Fibroblast of peridontal ligament (primary cell): ENCODE measurements around the gene PSMD5.

Source experiments
- DNase-seq: peaks from one replicate; pipeline ENCODE4 v3.0.0-alpha.2; 2010; ENCODE audit errors: extremely low read depth

PSMD5 gene

GRCh38 chr9:120842685-120843485 lies at the start of gene PSMD5:
Gene PSMD5 (minus strand): TSS chr9:120842922. CDS start chr9:120842909, 13 bp downstream.
- peak; percentile 100 for DNase-seq

- DNase-seq, result no peak
Measured at GRCh38 chr9:120891884-120892747, 49.4 kb upstream of the PSMD5 start.

GRCh38 chr9:120891245-120891883 lies 48.6 kb upstream of the PSMD5 start:
- DNase-seq, result no peak

- no peak for DNase-seq
Measured at GRCh38 chr9:120890320-120891244, 47.9 kb upstream of the PSMD5 start.

DNA sequence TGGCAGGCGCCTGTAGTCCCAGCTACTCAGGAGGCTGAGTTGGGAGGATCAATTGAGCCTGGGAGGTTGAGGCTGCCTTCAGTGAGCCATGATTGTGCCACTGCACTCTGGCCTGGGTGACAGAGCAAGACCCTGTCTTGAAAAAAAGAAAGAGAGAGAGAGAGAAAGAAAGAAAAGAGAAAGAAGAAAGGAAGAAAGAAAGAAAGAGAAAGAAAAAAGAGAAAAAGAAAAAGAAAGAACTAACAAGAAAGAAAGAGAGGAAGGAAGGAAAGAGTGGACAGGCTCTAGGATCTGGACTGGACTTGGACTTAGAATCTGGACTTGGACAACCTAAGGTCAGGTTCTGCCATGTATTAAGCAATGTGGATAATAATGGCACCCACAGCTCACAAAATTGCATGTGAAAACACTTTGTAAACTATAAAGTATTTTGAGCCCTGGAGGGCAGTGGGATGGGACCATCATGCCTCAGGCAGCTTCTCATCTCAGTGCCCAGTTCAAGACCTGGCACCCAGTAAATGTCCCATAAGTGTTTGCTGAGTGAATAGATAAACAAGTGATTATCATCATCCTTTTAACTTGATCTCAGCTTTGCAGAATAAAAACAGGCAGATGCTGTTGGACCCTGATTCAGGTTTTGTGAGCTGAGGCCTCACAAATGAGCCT lies 47.0 kb upstream of the PSMD5 start:
- no peak for DNase-seq

GRCh38 chr9:120888626-120889025 lies 45.9 kb upstream of the PSMD5 start:
- DNase-seq, result no peak

- peak; percentile 63 for DNase-seq
Measured at GRCh38 chr9:120886490-120886967, 43.8 kb upstream of the PSMD5 start.

DNA sequence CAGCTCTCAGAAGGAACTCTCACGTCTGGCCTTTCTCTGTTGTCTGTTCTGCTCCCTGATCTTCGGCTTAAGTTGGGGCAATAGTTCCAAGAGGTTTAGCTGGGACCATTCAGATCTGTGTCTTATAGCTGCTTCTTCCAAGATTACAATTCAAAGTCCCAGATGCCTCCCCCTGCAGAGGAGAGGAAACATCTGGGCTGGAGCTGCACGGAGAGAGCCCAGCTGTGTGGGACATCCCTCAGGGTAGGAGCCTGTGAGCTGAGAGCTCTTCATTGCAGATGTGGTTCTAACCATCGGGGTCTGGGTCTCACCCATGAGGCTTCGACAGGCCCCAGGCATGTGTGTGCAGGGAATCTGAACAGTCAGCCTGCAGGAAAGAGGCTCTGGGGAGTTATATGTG lies 43.2 kb upstream of the PSMD5 start:
- DNase-seq, result no peak

DNA sequence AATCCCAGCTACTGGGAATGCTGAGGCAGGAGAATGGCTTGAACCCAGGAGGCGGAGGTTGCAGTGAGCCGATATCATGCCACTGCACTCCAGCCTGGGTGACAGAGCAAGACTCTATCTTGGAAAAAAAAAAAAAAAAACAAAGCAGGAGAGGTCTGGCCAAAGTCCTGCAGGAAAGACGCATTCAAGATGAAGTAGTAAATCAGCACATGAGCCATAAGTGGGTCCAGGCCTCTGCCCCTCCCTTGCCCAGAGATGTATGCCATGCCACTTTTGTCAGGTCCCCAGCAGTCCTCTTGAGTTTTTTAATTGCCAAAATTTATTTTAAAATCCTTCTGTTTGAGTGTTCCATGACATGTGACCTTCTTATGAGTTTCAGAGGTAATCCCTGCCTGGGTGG lies 42.7 kb upstream of the PSMD5 start:
- no peak for DNase-seq

GRCh38 chr9:120883608-120883996 lies 40.9 kb upstream of the PSMD5 start:
- no peak for DNase-seq

- no peak for DNase-seq
Measured at GRCh38 chr9:120882935-120883607, 40.3 kb upstream of the PSMD5 start.

GRCh38 chr9:120879446-120879845 lies 36.7 kb upstream of the PSMD5 start:
- no peak for DNase-seq

DNA sequence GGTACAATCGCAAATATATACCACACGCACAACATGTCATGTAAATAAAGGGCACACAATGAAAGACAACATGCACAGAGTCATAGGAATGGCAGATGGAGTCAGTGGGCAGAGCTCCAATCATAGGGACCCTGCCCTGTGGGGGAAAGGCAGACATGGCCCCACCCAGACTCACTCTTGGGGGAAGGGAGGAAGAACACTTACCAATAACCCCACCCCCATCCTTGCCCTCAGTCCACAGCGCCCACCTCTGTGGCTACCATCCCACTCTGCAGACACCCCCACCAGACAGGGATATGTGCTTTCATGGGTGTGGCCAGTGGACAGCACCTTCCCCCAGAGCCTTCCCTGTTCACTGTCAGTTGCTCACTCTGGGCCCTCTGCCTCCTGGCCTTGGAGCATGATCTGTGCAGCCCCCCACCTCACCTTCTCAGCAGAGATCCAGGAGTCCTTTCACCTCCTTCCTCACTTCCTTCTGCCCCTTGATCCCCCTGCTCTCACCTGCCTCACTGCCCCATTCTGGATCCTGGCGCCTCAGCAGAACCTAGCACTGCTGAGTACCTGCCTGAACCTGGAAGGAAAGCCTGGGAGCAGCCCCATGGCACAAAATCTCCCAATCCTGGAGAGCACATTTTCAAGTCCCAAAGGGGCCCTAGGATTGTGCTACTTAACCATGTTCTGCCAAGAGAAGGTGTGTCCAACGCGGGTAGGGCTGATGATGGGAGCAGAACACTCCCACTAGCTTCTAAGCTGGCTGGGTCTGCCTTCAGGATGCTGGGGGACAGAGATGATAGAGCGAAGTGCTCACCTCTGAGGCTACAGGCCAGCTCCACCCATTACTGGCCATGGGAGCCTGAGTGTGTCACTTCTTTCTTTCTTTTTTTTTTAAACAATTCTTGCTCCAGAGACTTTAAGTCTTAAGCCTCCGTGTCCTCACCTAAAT lies 35.7 kb upstream of the PSMD5 start:
- no peak for DNase-seq

DNA sequence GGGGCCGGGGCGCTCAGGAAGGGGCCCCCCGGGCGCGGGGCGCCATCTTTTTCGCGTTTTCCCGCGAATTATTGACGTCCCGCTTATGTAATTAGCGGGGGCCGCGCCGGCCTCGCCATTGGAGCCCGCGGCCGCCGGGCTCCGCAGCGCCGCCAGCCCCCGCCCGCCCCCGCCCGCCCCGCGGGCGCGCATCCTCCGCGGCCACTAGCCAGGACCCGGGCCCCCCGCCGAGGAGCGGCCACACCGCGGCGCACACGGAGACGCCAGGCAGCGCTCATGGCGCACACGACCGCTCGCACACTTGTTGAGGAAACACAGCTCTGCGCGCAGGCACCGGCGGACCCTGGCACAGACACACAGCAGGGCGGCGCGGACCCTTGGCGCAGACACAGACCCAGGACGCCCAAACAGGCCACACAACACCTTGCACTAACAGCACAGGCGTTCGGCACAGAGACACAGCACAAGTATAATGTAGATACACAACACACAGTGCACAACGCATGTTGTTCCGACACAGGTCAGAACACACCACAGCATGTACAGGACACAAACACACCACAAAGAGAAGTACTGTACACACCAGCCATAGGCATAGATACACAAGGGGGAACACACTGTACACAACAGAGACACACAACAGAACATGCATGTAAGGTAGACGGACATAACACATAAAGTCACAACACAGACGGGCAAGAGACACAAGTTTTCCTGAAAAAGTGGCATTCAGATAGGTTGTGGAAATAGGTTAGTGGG lies 34.7 kb upstream of the PSMD5 start:
- DNase-seq, result no peak

- DNase-seq, result no peak
Measured at GRCh38 chr9:120876842-120877240, 34.1 kb upstream of the PSMD5 start, which contains the start of gene PHF19. Gene PHF19 (minus strand): TSS chr9:120877188. CDS start chr9:120874741, 2,447 bp downstream.

GRCh38 chr9:120875954-120876841 lies 33.5 kb upstream of the PSMD5 start:
- DNase-seq, result peak; percentile 68

- DNase-seq, result no peak
Measured at GRCh38 chr9:120875643-120875953, 32.9 kb upstream of the PSMD5 start.
